Astrocyte (in vitro differentiated cells and primary cell): ENCODE results near the gene TPM4.

Source experiments
- CTCF ChIP-seq: IDR thresholded peaks from 2 replicates; pipeline ENCODE4 v1.5.1; 2011; ENCODE audit warnings: low read depth, mild to moderate bottlenecking, inconsistent platforms, low read length, moderate library complexity; ENCODE audit not compliant: insufficient read depth
- EZH2 ChIP-seq: IDR thresholded peaks from 2 replicates; pipeline ENCODE4 v1.6.1; 2012; ENCODE audit warnings: mild to moderate bottlenecking, low read length, inconsistent platforms; ENCODE audit not compliant: insufficient read depth

- no peak for TF ChIP-seq EZH2
- peak; percentile 89 for TF ChIP-seq CTCF
These were observed 13.5 kb upstream of the TPM4 start for GRCh38 chr19:16062789-16063188.
